H1 (cell line): ENCODE results near the gene TTC28. TPM values are rescaled to one million over a fixed set of nuclear protein-coding genes. Genes with fewer than 3 reads are reported as not detected.

Experiments
- CTCF ChIA-PET: fragments of 300-600 bp; sonication (Branson Sonifier 250); formaldehyde crosslinking; loops from one replicate; lab custom pipeline; 2021; ENCODE audit not compliant: partially characterized antibody; lab: Charles Lee
- POLR2A ChIA-PET: fragments of 300-600 bp; sonication (Branson Sonifier 250); formaldehyde crosslinking; loops from one replicate; lab custom pipeline; 2021; ENCODE audit warnings: inconsistent platforms; ENCODE audit not compliant: partially characterized antibody; lab: Charles Lee
- DNase-seq, 2 experiments: peaks; one replicate each; pipeline versions ENCODE4 v3.0.0 to v3.0.0-alpha.2; 2010 to 2022; ENCODE audit warnings: low spot score in 2 of 2, low read depth in 1 of 2, mixed read lengths in 1 of 2
- FAIRE-seq: peaks from 2 replicates; lab custom pipeline; 2011; peaks lifted over from hg19 to GRCh38; lab: Jason Lieb, UNC
- H2AFZ ChIP-seq: 2 replicates; pipeline ENCODE4 v1.8.1; 2012; ENCODE audit warnings: low read length, inconsistent platforms
- H2AK5ac ChIP-seq: 2 replicates; pipeline ENCODE4 v1.6.1; 2013; ENCODE audit warnings: low read depth, low read length
- H2BK120ac ChIP-seq: replicated peaks from 2 replicates; pipeline ENCODE3; 2013; ENCODE audit warnings: low read depth, low read length, inconsistent platforms
- H2BK12ac ChIP-seq: 2 replicates; pipeline ENCODE4 v1.6.1; 2013; ENCODE audit warnings: low read depth, low read length
- H2BK15ac ChIP-seq: 2 replicates; pipeline ENCODE4 v1.6.1; 2013; ENCODE audit warnings: low read length
- H2BK20ac ChIP-seq: 2 replicates; pipeline ENCODE4 v1.6.1; 2013; ENCODE audit warnings: low read length
- H2BK5ac ChIP-seq: 2 replicates; pipeline ENCODE4 v1.6.1; 2013; ENCODE audit warnings: low read depth, low read length
- H3K14ac ChIP-seq: 2 replicates; pipeline ENCODE4 v1.6.1; 2013; ENCODE audit warnings: inconsistent platforms; ENCODE audit not compliant: insufficient read length
- H3K18ac ChIP-seq: 2 replicates; pipeline ENCODE4 v1.6.1; 2013; ENCODE audit warnings: low read length; ENCODE audit errors: extremely low read depth
- H3K23ac ChIP-seq: 2 replicates; pipeline ENCODE4 v1.6.1; 2013; ENCODE audit warnings: inconsistent platforms; ENCODE audit not compliant: insufficient read length
- H3K23me2 ChIP-seq: 2 replicates; pipeline ENCODE4 v1.6.1; 2013; ENCODE audit warnings: low read depth, low read length
- H3K27ac ChIP-seq: 2 replicates; pipeline ENCODE4 v1.6.1; 2011; ENCODE audit warnings: low read depth, low read length, inconsistent platforms
- H3K27me3 ChIP-seq, 4 experiments: replicated peaks in 1 of 4; 1 replicate in 1 of 4; 2 replicates in 3 of 4; pipeline versions ENCODE4 v1.6.1 to v1.8.1; 2011 to 2013; ENCODE audit warnings: low read length in 3 of 4, mild to moderate bottlenecking in 3 of 4, inconsistent platforms in 2 of 4, mixed read lengths in 2 of 4, moderate library complexity in 1 of 4; ENCODE audit not compliant: control insufficient read depth in 3 of 4, insufficient read depth in 3 of 4; ENCODE audit errors: extremely low read depth in 1 of 4
- H3K36me3 ChIP-seq, 4 experiments: 2 replicates each; pipeline versions ENCODE4 v1.6.1 to v1.8.1; 2011 to 2013; ENCODE audit warnings: mild to moderate bottlenecking in 4 of 4, low read length in 3 of 4, moderate library complexity in 2 of 4, control low read depth in 1 of 4, inconsistent platforms in 1 of 4; ENCODE audit not compliant: insufficient read depth in 4 of 4, control insufficient read depth in 2 of 4
- H3K4ac ChIP-seq: replicated peaks from 2 replicates; pipeline ENCODE3; 2013; ENCODE audit warnings: low read length, low read depth, mixed read lengths, inconsistent platforms; ENCODE audit not compliant: insufficient read length
- H3K4me1 ChIP-seq, 4 experiments: replicated peaks in 1 of 4; 1 replicate in 1 of 4; 2 replicates in 3 of 4; pipeline versions ENCODE4 v1.6.1 to v1.8.1; 2011 to 2013; ENCODE audit warnings: low read length in 3 of 4, inconsistent platforms in 2 of 4, mixed read lengths in 1 of 4; ENCODE audit not compliant: insufficient read depth in 4 of 4, control insufficient read depth in 3 of 4
- H3K4me2 ChIP-seq, 2 experiments: 2 replicates each; pipeline versions ENCODE4 v1.6.1 to v1.8.1; 2011 to 2013; ENCODE audit warnings: low read depth in 2 of 2, low read length in 2 of 2, control low read depth in 1 of 2, inconsistent platforms in 1 of 2, mild to moderate bottlenecking in 1 of 2; ENCODE audit not compliant: insufficient read depth in 1 of 2
- H3K4me3 ChIP-seq, 4 experiments: fragments of 200-600, 300-600 bp in 1 of 4; sonication (generic), shearing (Covaris generic), sonication (Bioruptor Twin) in 1 of 4; 2 replicates each; pipeline versions ENCODE4 v1.5.1 to v1.8.1; 2011 to 2016; ENCODE audit warnings: low read length in 4 of 4, low read depth in 3 of 4, control low read depth in 2 of 4, inconsistent platforms in 2 of 4, mild to moderate bottlenecking in 2 of 4, mixed read lengths in 1 of 4, moderate library complexity in 1 of 4; ENCODE audit not compliant: insufficient read depth in 2 of 4; ENCODE audit errors: extremely low read depth in 1 of 4
- H3K56ac ChIP-seq: replicated peaks from 2 replicates; pipeline ENCODE3; 2013; ENCODE audit warnings: low read depth, mild to moderate bottlenecking, mixed read lengths, low read length, inconsistent platforms; ENCODE audit not compliant: insufficient read length
- H3K79me1 ChIP-seq: 2 replicates; pipeline ENCODE4 v1.6.1; 2013; ENCODE audit warnings: low read depth, low read length, control low read depth
- H3K79me2 ChIP-seq, 2 experiments: 2 replicates each; pipeline versions ENCODE4 v1.6.1 to v1.8.1; 2012 to 2013; ENCODE audit warnings: low read length in 2 of 2, mild to moderate bottlenecking in 2 of 2, inconsistent platforms in 1 of 2; ENCODE audit not compliant: insufficient read depth in 2 of 2, control insufficient read depth in 1 of 2
- H3K9ac ChIP-seq, 4 experiments: replicated peaks in 1 of 4; 1 replicate in 1 of 4; 2 replicates in 3 of 4; pipeline versions ENCODE4 v1.6.1 to v1.8.1; 2011 to 2013; ENCODE audit warnings: low read depth in 3 of 4, low read length in 3 of 4, control low read depth in 2 of 4, mild to moderate bottlenecking in 2 of 4, moderate library complexity in 2 of 4, inconsistent platforms in 1 of 4; ENCODE audit errors: extremely low read depth in 1 of 4
- H3K9me3 ChIP-seq, 2 experiments: 2 replicates each; pipeline versions ENCODE4 v1.6.1 to v1.8.1; 2012 to 2013; ENCODE audit warnings: mild to moderate bottlenecking in 2 of 2, moderate library complexity in 2 of 2, control low read depth in 1 of 2, inconsistent platforms in 1 of 2, low read depth in 1 of 2, low read length in 1 of 2, mixed read lengths in 1 of 2; ENCODE audit not compliant: insufficient read depth in 2 of 2
- H4K20me1 ChIP-seq, 2 experiments: replicated peaks in 1 of 2; 2 replicates each; pipeline versions ENCODE3 to v1.8.1; 2011 to 2013; ENCODE audit warnings: inconsistent platforms in 2 of 2, low read length in 2 of 2, mild to moderate bottlenecking in 1 of 2; ENCODE audit not compliant: insufficient read depth in 2 of 2, control insufficient read depth in 1 of 2
- H4K5ac ChIP-seq: 2 replicates; pipeline ENCODE4 v1.6.1; 2013; ENCODE audit warnings: low read length, low read depth, mixed read lengths, inconsistent platforms; ENCODE audit not compliant: insufficient read length
- H4K8ac ChIP-seq: 2 replicates; pipeline ENCODE4 v1.8.0; 2013; ENCODE audit warnings: mild to moderate bottlenecking, moderate library complexity, low read length, inconsistent platforms; ENCODE audit not compliant: insufficient read depth; ENCODE audit errors: extremely low read depth
- H4K91ac ChIP-seq: replicated peaks from 2 replicates; pipeline ENCODE3; 2013; ENCODE audit warnings: low read length, mixed read lengths, inconsistent platforms; ENCODE audit not compliant: insufficient read length
- BRCA1 ChIP-seq: IDR thresholded peaks from 2 replicates; pipeline ENCODE4 v1.6.1; 2012; ENCODE audit warnings: low read depth, low read length, improper control_type of control experiment
- MAX ChIP-seq: IDR thresholded peaks from 2 replicates; pipeline ENCODE4 v1.6.1; 2012; ENCODE audit warnings: inconsistent platforms
- RAD21 ChIP-seq, 2 experiments: IDR thresholded peaks in 1 of 2; conservative IDR thresholded peaks in 1 of 2; 2 replicates each; pipeline ENCODE4 v1.6.1; 2011; ENCODE audit warnings: low read depth in 2 of 2, low read length in 2 of 2, improper control_type of control experiment in 1 of 2, inconsistent platforms in 1 of 2, mild to moderate bottlenecking in 1 of 2, moderate library complexity in 1 of 2
- USF2 ChIP-seq: IDR thresholded peaks from 2 replicates; pipeline ENCODE4 v1.6.1; 2011; ENCODE audit warnings: low read length, improper control_type of control experiment
- WGBS, 2 experiments: shearing (Covaris generic) in 1 of 2; methylation state at CpG; one replicate each; pipeline versions ENCODE4 v1.1.6 to v1.1.7; 2013 to 2015; ENCODE audit warnings: low lambda C conversion rate in 2 of 2, mixed read lengths in 2 of 2, inconsistent platforms in 1 of 2, low coverage in 1 of 2, missing lambda C conversion rate in 1 of 2; ENCODE audit not compliant: insufficient replicate concordance in 2 of 2, insufficient coverage in 1 of 2, insufficient read length in 1 of 2; ENCODE audit errors: extremely low coverage in 1 of 2, missing lambda C conversion rate in 1 of 2; 5-methylcytosine and 5-hydroxymethylcytosine counted together
- polyA plus RNA-seq, 7 experiments: library from polyadenylated mRNA; depleted of rRNA in 3 of 7; stranded (reverse) in 5 of 7; unstranded in 2 of 7; fragments of >200 nt in 5 of 7; fragments of 200-250 nt in 2 of 7; gene quantifications; 1 replicate in 5 of 7; 2 replicates in 1 of 7; 4 replicates in 1 of 7; pipeline versions ENCODE4 v1.2.1 to v1.2.3, GENCODE V29; 2011 to 2013; ENCODE audit warnings: missing spikeins in 2 of 7, mixed read lengths in 2 of 7
- total RNA-seq: library from RNA; stranded (reverse); fragmentation: NEBNext Ultra II Directional; extraction: Animal tissue kit (Norgen Biotek cat#: 25700); gene quantifications from 2 replicates; pipeline ENCODE4 v1.2.1, GENCODE V29; 2021

The TTC28 gene
- total and polyA plus RNA-seq, 2 of the 8 experiments (the other 6 are each of a cell fraction or from before 2014, with no cell fraction given), result 2.6 to 12.6 TPM

- H3K4me2 ChIP-seq, result no peak overlapping the region
- TF ChIP-seq USF2, result no peak
- TF ChIP-seq RAD21 (IDR thresholded peaks at IDR 0.05 in 1 of 2, conservative IDR thresholded peaks at IDR 0.05 in 1 of 2; ENCODE audit: low read depth in 2 of 2, low read length in 2 of 2), result no peak
- TF ChIP-seq MAX, result no peak
- TF ChIP-seq BRCA1, result no peak
- H3K27ac ChIP-seq, result no peak overlapping the region
- no peak overlapping the region for H2BK15ac ChIP-seq
- no peak overlapping the region for H4K5ac ChIP-seq
- no peak overlapping the region for H2BK120ac ChIP-seq
- ChIA-PET POLR2A (no interaction called here), CTCF (no interaction called here)
- 90% methylated on average over 4 of the region's 4 CpGs; no CpG with 5 or more reads in 1 of the 2 experiments for WGBS, 2 experiments
- H3K27me3 ChIP-seq, result no peaks in the 10 kb centered on the region
- H4K20me1 ChIP-seq, result no peaks in the 10 kb centered on the region
- H2AFZ ChIP-seq, result no peak overlapping the region
- H2BK5ac ChIP-seq, result no peak overlapping the region
- no peak overlapping the region for H2BK12ac ChIP-seq
- no peaks in the 10 kb centered on the region for H3K79me2 ChIP-seq
- no peak overlapping the region for H2AK5ac ChIP-seq
- H2BK20ac ChIP-seq, result no peak overlapping the region
- no peak overlapping the region for H3K9ac ChIP-seq
- no peak overlapping the region for H3K4me3 ChIP-seq
- peaks cover 7 to 9% of the 10 kb centered on the region in 2 experiments for H3K9me3 ChIP-seq
- no peak for DNase-seq
- H3K23ac ChIP-seq, result no peak overlapping the region
- H3K79me1 ChIP-seq, result no peaks in the 10 kb centered on the region; the same call in 1 of the 2 replicates
- FAIRE-seq, result no peak
- no peak overlapping the region for H4K8ac ChIP-seq
- no peak overlapping the region for H4K91ac ChIP-seq
- H3K23me2 ChIP-seq, result no peaks in the 10 kb centered on the region
- no peaks in the 10 kb centered on the region for H3K4me1 ChIP-seq
- no peak overlapping the region for H3K14ac ChIP-seq
- no peaks in the 10 kb centered on the region for H3K36me3 ChIP-seq
- H3K4ac ChIP-seq, result no peak overlapping the region
- no peak overlapping the region for H3K56ac ChIP-seq
- no peak overlapping the region for H3K18ac ChIP-seq
Observed at GRCh38 chr22:28397306-28397705, 282.3 kb downstream of the TTC28 start.
